Neutrophil (primary cell): ENCODE data around the gene C17orf67.

Experiments used
- H3K27ac ChIP-seq: fragments of 200-600 bp; sonication (generic); 2 replicates; pipeline ENCODE4 v1.5.1; 2016; ENCODE audit warnings: mild to moderate bottlenecking, moderate library complexity
- H3K27me3 ChIP-seq: fragments of 200-600 bp; sonication (generic); 2 replicates; pipeline ENCODE4 v1.6.0; 2016; ENCODE audit warnings: mild to moderate bottlenecking
- H3K36me3 ChIP-seq: fragments of 200-600 bp; sonication (generic); 2 replicates; pipeline ENCODE4 v1.5.1; 2017
- H3K4me1 ChIP-seq, 2 experiments: fragments of 200-600 bp in 1 of 2; sonication (generic) in 1 of 2; 1 replicate in 1 of 2; 2 replicates in 1 of 2; pipeline versions ENCODE4 v1.5.1 to v1.6.1; 2013 to 2016; ENCODE audit warnings: low read depth in 1 of 2, low read length in 1 of 2, mild to moderate bottlenecking in 1 of 2, moderate library complexity in 1 of 2; ENCODE audit not compliant: control insufficient read depth in 1 of 2, insufficient read depth in 1 of 2
- H3K4me3 ChIP-seq, 2 experiments: fragments of 200-600 bp in 1 of 2; sonication (generic) in 1 of 2; 1 replicate in 1 of 2; 2 replicates in 1 of 2; pipeline ENCODE4 v1.5.1; 2013 to 2016; ENCODE audit warnings: low read depth in 1 of 2, low read length in 1 of 2, mild to moderate bottlenecking in 1 of 2, moderate library complexity in 1 of 2
- H3K9me3 ChIP-seq: fragments of 200-600 bp; sonication (generic); 2 replicates; pipeline ENCODE4 v1.5.1; 2016
- TF ChIP-seq, protein P1 (sequence below): fragments of 200-600 bp; sonication (generic); IDR thresholded peaks from 2 replicates; pipeline ENCODE4 v1.5.1; 2016; ENCODE audit warnings: antibody characterized with exemption

Gene C17orf67

DNA sequence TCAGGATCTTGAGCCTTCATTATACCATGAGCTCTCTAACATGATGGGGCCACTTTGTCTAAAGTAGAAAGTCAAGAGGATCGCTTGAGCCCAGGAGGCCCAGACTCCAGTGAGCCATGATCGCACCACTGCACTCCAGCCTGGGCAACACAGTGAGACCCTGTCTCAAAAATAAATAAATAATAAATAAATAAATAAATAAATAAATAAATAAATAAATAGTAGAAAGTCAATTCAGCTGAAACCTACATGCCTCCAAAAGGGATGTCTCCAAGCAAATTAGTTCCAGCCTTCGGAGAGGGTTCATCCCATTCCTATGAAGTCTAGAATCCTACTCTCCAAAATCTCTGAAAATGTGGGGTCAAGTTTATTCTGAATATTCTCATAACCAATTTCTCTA lies 26.0 kb downstream of the C17orf67 start:
- no peaks in the 10 kb centered on the region for H3K36me3 ChIP-seq
- TF ChIP-seq, protein P1, sequence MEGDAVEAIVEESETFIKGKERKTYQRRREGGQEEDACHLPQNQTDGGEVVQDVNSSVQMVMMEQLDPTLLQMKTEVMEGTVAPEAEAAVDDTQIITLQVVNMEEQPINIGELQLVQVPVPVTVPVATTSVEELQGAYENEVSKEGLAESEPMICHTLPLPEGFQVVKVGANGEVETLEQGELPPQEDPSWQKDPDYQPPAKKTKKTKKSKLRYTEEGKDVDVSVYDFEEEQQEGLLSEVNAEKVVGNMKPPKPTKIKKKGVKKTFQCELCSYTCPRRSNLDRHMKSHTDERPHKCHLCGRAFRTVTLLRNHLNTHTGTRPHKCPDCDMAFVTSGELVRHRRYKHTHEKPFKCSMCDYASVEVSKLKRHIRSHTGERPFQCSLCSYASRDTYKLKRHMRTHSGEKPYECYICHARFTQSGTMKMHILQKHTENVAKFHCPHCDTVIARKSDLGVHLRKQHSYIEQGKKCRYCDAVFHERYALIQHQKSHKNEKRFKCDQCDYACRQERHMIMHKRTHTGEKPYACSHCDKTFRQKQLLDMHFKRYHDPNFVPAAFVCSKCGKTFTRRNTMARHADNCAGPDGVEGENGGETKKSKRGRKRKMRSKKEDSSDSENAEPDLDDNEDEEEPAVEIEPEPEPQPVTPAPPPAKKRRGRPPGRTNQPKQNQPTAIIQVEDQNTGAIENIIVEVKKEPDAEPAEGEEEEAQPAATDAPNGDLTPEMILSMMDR = no peak
- H3K27ac ChIP-seq = no peak overlapping the region
- no peak overlapping the region for H3K4me3 ChIP-seq
- peaks cover 7% of the 10 kb centered on the region for H3K27me3 ChIP-seq
- H3K9me3 ChIP-seq = no peaks in the 10 kb centered on the region
- no peaks in the 10 kb centered on the region for H3K4me1 ChIP-seq

DNA sequence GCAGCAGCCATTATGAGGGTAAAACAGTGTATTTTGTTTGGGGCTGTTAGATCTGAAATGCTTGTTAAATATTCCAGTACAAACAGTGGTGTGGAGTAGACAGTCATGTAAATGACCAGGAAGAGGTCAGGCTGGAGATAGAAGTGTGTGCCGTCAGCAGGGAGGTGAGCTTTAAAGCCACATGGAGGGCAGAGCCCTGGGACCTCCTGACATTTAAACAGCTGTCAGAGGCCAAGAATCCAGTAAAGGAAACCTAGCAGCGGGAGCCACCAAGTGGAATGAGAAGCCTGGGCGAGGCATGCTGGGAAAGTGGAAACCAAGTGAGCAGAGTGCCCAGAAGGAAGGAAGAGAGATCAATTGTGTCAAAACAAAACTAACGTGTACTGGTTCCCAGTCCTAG lies 26.8 kb downstream of the C17orf67 start:
- no peaks in the 10 kb centered on the region for H3K4me1 ChIP-seq
- H3K9me3 ChIP-seq = no peaks in the 10 kb centered on the region
- no peaks in the 10 kb centered on the region for H3K27me3 ChIP-seq
- H3K4me3 ChIP-seq = no peak overlapping the region
- H3K36me3 ChIP-seq = no peaks in the 10 kb centered on the region
- TF ChIP-seq, protein P1 = no peak
- no peak overlapping the region for H3K27ac ChIP-seq

DNA sequence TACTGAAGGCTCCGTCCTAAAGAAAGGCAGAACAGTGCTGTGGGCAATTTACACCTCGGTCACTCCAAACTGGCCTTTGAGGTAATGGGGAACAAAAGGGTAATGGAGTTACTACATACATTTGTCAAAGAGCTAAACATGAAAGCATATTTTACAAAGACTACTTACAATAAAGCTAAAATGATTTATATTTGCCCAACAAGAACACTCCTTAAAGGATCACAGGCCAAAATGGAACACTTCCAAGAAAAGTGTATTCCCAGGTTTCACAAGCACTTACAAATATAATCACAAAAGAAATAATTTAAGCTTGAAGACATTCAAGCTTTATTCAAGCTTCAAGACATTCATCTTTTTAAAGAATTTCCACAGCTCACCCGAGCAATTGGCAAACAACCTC lies 29.3 kb downstream of the C17orf67 start:
- TF ChIP-seq, protein P1 = no peak
- H3K36me3 ChIP-seq = no peaks in the 10 kb centered on the region
- no peaks in the 10 kb centered on the region for H3K27me3 ChIP-seq
- H3K27ac ChIP-seq = no peak overlapping the region
- no peaks in the 10 kb centered on the region for H3K9me3 ChIP-seq
- H3K4me1 ChIP-seq = no peaks in the 10 kb centered on the region
- no peak overlapping the region for H3K4me3 ChIP-seq

DNA sequence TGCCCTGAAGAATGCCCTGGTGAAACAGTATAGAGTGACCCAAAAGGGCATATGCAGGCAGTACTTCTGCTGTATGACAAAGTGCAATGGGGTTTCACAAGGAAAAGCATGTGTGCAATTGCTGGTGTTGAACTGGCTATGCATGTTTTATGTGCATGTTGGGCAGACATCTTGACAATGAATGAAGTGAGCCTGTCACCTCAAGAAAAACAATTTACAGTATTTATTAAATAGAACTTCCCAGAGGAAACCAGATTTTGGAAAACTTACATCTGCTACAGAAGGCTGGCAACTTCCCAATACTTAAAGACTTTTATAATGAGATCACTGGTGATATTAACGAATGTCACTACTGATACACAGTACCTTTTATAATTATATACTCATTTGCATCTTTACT lies 30.6 kb downstream of the C17orf67 start:
- TF ChIP-seq, protein P1 = no peak
- Histone ChIP-seq H3K36me3 (no peaks in the 10 kb centered on the region), H3K4me1 (no peaks in the 10 kb centered on the region), H3K9me3 (no peaks in the 10 kb centered on the region), H3K27ac (no peak overlapping the region), H3K4me3 (no peak overlapping the region), H3K27me3 (no peaks in the 10 kb centered on the region)

DNA sequence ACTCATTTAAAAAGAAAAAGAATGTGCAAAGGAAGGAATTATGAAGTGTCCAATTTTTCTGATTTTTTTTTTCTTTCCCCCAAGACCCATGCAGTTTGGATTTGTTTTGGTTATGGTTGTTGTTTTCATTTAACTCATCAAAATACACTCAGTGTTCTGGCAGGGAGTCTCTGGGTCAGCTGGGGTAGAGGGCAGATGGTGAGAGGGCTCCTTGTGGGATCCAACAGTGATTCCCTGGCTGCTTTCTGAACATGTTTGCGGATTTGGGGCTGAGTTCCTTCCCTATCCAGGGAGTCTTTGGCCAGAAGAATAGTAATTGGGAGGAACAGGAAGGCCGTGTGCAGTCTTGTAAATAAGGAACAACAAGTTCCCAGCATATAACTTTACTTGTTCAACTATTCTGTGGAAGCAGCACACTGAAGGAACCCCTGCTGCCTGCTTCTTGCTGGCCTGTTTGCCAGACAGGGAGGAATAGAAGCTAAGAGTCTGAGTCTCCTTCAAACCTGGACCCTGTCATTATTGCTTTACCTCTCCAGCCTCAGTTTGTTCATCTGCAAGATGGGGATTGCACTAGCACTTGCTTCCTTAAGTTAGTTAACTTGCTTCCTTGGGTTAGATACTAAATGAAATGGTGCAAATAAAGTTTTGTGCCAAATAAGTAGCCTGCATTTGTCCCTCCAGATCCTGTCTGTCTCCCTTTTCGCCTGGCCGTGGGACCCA lies 32.1 kb downstream of the C17orf67 start:
- H3K27me3 ChIP-seq = no peaks in the 10 kb centered on the region
- no peaks in the 10 kb centered on the region for H3K9me3 ChIP-seq
- H3K36me3 ChIP-seq = no peaks in the 10 kb centered on the region
- H3K4me1 ChIP-seq = no peaks in the 10 kb centered on the region
- no peak overlapping the region for H3K27ac ChIP-seq
- H3K4me3 ChIP-seq = no peak overlapping the region
- TF ChIP-seq, protein P1 = no peak
